Muscle layer of duodenum (tissue), 2 donors: Measurements from ENCODE around the gene FBXO28.
"Not testable (repeated sequence)": the region's sequence is repeated elsewhere in the genome, so short reads cannot be mapped to it uniquely, and the experiment has no call there.

Source experiments
- H3K27ac ChIP-seq: one replicate; pipeline ENCODE4 v1.7.0; 2013; ENCODE audit warnings: mild to moderate bottlenecking, low read length
- H3K27me3 ChIP-seq: one replicate; pipeline ENCODE4 v1.7.0; 2013; ENCODE audit warnings: low read depth, mild to moderate bottlenecking, control low read depth, low read length
- H3K36me3 ChIP-seq, 2 donors: one replicate each; pipeline ENCODE4 v1.7.0; 2013; ENCODE audit warnings: low read length in 2 of 2, control low read depth in 1 of 2, mild to moderate bottlenecking in 1 of 2; ENCODE audit not compliant: insufficient read depth in 2 of 2, control insufficient read depth in 1 of 2
- H3K4me1 ChIP-seq, 2 donors: one replicate each; pipeline ENCODE4 v1.7.0; 2013; ENCODE audit warnings: low read length in 2 of 2, mild to moderate bottlenecking in 2 of 2, control low read depth in 1 of 2, moderate library complexity in 1 of 2; ENCODE audit not compliant: insufficient read depth in 2 of 2, control insufficient read depth in 1 of 2
- H3K4me3 ChIP-seq, 2 donors: one replicate each; pipeline ENCODE4 v1.7.0; 2013; ENCODE audit warnings: low read length in 2 of 2, low read depth in 1 of 2, mild to moderate bottlenecking in 1 of 2
- H3K9me3 ChIP-seq, 2 donors: one replicate each; pipeline ENCODE4 v1.7.0; 2013; ENCODE audit warnings: low read length in 2 of 2, control low read depth in 1 of 2, mild to moderate bottlenecking in 1 of 2; ENCODE audit not compliant: control insufficient read depth in 1 of 2
- donor health status: healthy.

FBXO28 gene

GRCh38 chr1:224193319-224193966 lies 79.5 kb downstream of the FBXO28 start:
- Histone ChIP-seq H3K36me3 (peaks cover 16 to 17% of the 10 kb centered on the region in 2 donors), H3K4me1 (peaks cover 0 to 5% of the 10 kb centered on the region in 2 donors), H3K9me3 (no peaks in the 10 kb centered on the region), H3K27me3 (no peaks in the 10 kb centered on the region), H3K4me3 (no peak overlapping the region), H3K27ac (no peak overlapping the region)

- H3K9me3 ChIP-seq = no peaks in the 10 kb centered on the region
- peaks cover 14 to 15% of the 10 kb centered on the region in 2 donors for H3K36me3 ChIP-seq
- peaks cover 0 to 5% of the 10 kb centered on the region in 2 donors for H3K4me1 ChIP-seq
- no peak overlapping the region for H3K4me3 ChIP-seq
- H3K27me3 ChIP-seq = no peaks in the 10 kb centered on the region
- no peak overlapping the region for H3K27ac ChIP-seq
Measured at GRCh38 chr1:224196813-224197600, 83.1 kb downstream of the FBXO28 start.

GRCh38 chr1:224198572-224198971 lies 84.7 kb downstream of the FBXO28 start:
- no peaks in the 10 kb centered on the region for H3K27me3 ChIP-seq
- peaks cover 0 to 6% of the 10 kb centered on the region in 2 donors for H3K4me1 ChIP-seq
- H3K9me3 ChIP-seq = no peaks in the 10 kb centered on the region
- no peak overlapping the region for H3K27ac ChIP-seq
- H3K4me3 ChIP-seq = no peak overlapping the region
- peaks cover 4 to 7% of the 10 kb centered on the region in 2 donors for H3K36me3 ChIP-seq

GRCh38 chr1:224199679-224200078 lies 85.8 kb downstream of the FBXO28 start:
- Histone ChIP-seq H3K27ac (no peak overlapping the region), H3K9me3 (no peaks in the 10 kb centered on the region), H3K27me3 (no peaks in the 10 kb centered on the region), H3K36me3 (no peaks in the 10 kb centered on the region), H3K4me3 (no peak overlapping the region), H3K4me1 (peaks cover 0 to 13% of the 10 kb centered on the region in 2 donors)

GRCh38 chr1:224201383-224201782 lies 87.5 kb downstream of the FBXO28 start:
- Histone ChIP-seq H3K9me3 (no peaks in the 10 kb centered on the region), H3K36me3 (no peaks in the 10 kb centered on the region), H3K4me3 (no peak overlapping the region), H3K27me3 (no peaks in the 10 kb centered on the region), H3K4me1 (peaks cover 0 to 17% of the 10 kb centered on the region in 2 donors), H3K27ac (no peak overlapping the region)

- Histone ChIP-seq H3K27ac (no peak overlapping the region), H3K27me3 (no peaks in the 10 kb centered on the region), H3K4me3 (no peak overlapping the region), H3K4me1 (peaks cover 0 to 17% of the 10 kb centered on the region in 2 donors), H3K36me3 (no peaks in the 10 kb centered on the region), H3K9me3 (no peaks in the 10 kb centered on the region)
Measured at GRCh38 chr1:224201853-224202252, 87.9 kb downstream of the FBXO28 start.

- H3K9me3 ChIP-seq = no peaks in the 10 kb centered on the region
- no peaks in the 10 kb centered on the region for H3K36me3 ChIP-seq
- peaks cover 0 to 17% of the 10 kb centered on the region in 2 donors for H3K4me1 ChIP-seq
- no peaks in the 10 kb centered on the region for H3K27me3 ChIP-seq
- H3K4me3 ChIP-seq = no peak overlapping the region
- no peak overlapping the region for H3K27ac ChIP-seq
Measured at GRCh38 chr1:224203243-224204016, 89.5 kb downstream of the FBXO28 start.

GRCh38 chr1:224205438-224205840 lies 91.5 kb downstream of the FBXO28 start:
- Histone ChIP-seq H3K4me3 (no peak overlapping the region), H3K4me1 (peaks cover 0 to 17% of the 10 kb centered on the region in 2 donors), H3K27me3 (no peaks in the 10 kb centered on the region), H3K9me3 (no peaks in the 10 kb centered on the region), H3K36me3 (no peaks in the 10 kb centered on the region), H3K27ac (no peak overlapping the region)

- H3K4me1 ChIP-seq = peaks cover 0 to 17% of the 10 kb centered on the region in 2 donors
- H3K9me3 ChIP-seq, H3K36me3 ChIP-seq, H3K27ac ChIP-seq, H3K4me3 ChIP-seq, H3K27me3 ChIP-seq: not testable (repeated sequence)
Measured at GRCh38 chr1:224205931-224206538, 92.1 kb downstream of the FBXO28 start.

GRCh38 chr1:224211206-224211962 lies 97.5 kb downstream of the FBXO28 start:
- no peak overlapping the region for H3K27ac ChIP-seq
- no peaks in the 10 kb centered on the region for H3K27me3 ChIP-seq
- H3K36me3 ChIP-seq = no peaks in the 10 kb centered on the region
- H3K4me3 ChIP-seq = no peak overlapping the region
- H3K9me3 ChIP-seq = no peaks in the 10 kb centered on the region
- H3K4me1 ChIP-seq = peaks cover 0 to 5% of the 10 kb centered on the region in 2 donors
